Neural progenitor cell (in vitro differentiated cells): Measurements from ENCODE around the gene MTMR10.

Source experiments
- EZH2 ChIP-seq: fragments of 200-600 bp; sonication (generic); IDR thresholded peaks from 2 replicates; pipeline ENCODE4 v1.6.1; 2017; ENCODE audit warnings: antibody characterized with exemption, mild to moderate bottlenecking, moderate library complexity
- EZH2phosphoT487 ChIP-seq: fragments of 200-600 bp; sonication (generic); IDR thresholded peaks from 2 replicates; pipeline ENCODE4 v1.6.1; 2017; ENCODE audit warnings: antibody characterized with exemption
- TF ChIP-seq, protein P1 (sequence below): fragments of 200-600 bp; sonication (generic); IDR thresholded peaks from 2 replicates; pipeline ENCODE4 v1.5.1; 2017; ENCODE audit warnings: antibody characterized with exemption, mild to moderate bottlenecking

GRCh38 chr15:30925686-30926085 lies 65.7 kb downstream of the MTMR10 start:
- TF ChIP-seq, protein P1, sequence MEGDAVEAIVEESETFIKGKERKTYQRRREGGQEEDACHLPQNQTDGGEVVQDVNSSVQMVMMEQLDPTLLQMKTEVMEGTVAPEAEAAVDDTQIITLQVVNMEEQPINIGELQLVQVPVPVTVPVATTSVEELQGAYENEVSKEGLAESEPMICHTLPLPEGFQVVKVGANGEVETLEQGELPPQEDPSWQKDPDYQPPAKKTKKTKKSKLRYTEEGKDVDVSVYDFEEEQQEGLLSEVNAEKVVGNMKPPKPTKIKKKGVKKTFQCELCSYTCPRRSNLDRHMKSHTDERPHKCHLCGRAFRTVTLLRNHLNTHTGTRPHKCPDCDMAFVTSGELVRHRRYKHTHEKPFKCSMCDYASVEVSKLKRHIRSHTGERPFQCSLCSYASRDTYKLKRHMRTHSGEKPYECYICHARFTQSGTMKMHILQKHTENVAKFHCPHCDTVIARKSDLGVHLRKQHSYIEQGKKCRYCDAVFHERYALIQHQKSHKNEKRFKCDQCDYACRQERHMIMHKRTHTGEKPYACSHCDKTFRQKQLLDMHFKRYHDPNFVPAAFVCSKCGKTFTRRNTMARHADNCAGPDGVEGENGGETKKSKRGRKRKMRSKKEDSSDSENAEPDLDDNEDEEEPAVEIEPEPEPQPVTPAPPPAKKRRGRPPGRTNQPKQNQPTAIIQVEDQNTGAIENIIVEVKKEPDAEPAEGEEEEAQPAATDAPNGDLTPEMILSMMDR, result no peak
- TF ChIP-seq EZH2phosphoT487 (no peak), EZH2 (no peak)
